ENCODE measurements around the gene ACP2. TPM values are rescaled to one million over a fixed set of nuclear protein-coding genes. Genes with fewer than 3 reads are reported as not detected.

Gene ACP2
- polyA plus RNA-seq, 3 donors: 13.1 to 25.3 (median 20.5) TPM

GRCh38 chr11:47278769-47279168 lies 30.2 kb upstream of the ACP2 start:
- Mint-ChIP-seq H3K4me3 (no peak overlapping the region), H3K27me3 (ENCODE audit: low read depth in 3 of 3) (peaks cover 0 to 1% (median 0%) of the 10 kb centered on the region in 3 donors), H3K4me1 (no peaks in the 10 kb centered on the region), H3K27ac (no peak overlapping the region), H3K36me3 (peaks cover 77 to 94% of the 10 kb centered on the region in 2 donors), H3K9me3 (peaks cover 0 to 2% (median 0%) of the 10 kb centered on the region in 7 donors)
- H3K9me3 ChIP-seq (replicated peaks in 1 of 2; ENCODE audit: control insufficient read depth in 1 of 2, insufficient read depth in 1 of 2, low read length in 2 of 2): no peaks in the 10 kb centered on the region
- TF ChIP-seq, protein P1, sequence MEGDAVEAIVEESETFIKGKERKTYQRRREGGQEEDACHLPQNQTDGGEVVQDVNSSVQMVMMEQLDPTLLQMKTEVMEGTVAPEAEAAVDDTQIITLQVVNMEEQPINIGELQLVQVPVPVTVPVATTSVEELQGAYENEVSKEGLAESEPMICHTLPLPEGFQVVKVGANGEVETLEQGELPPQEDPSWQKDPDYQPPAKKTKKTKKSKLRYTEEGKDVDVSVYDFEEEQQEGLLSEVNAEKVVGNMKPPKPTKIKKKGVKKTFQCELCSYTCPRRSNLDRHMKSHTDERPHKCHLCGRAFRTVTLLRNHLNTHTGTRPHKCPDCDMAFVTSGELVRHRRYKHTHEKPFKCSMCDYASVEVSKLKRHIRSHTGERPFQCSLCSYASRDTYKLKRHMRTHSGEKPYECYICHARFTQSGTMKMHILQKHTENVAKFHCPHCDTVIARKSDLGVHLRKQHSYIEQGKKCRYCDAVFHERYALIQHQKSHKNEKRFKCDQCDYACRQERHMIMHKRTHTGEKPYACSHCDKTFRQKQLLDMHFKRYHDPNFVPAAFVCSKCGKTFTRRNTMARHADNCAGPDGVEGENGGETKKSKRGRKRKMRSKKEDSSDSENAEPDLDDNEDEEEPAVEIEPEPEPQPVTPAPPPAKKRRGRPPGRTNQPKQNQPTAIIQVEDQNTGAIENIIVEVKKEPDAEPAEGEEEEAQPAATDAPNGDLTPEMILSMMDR (IDR thresholded peaks at IDR 0.05): no peak
- no peaks in the 10 kb centered on the region for H3K27me3 ChIP-seq (ENCODE audit: control insufficient read depth in 2 of 2, insufficient read depth in 2 of 2, low read length in 2 of 2)
- peaks cover 93 to 97% of the 10 kb centered on the region in 2 donors for H3K36me3 ChIP-seq (replicated peaks in 1 of 2; ENCODE audit: control insufficient read depth in 1 of 2, insufficient read depth in 2 of 2, low read length in 2 of 2)
- no peaks in the 10 kb centered on the region for H3K4me1 ChIP-seq (ENCODE audit: control insufficient read depth in 1 of 2, insufficient read depth in 2 of 2, low read length in 2 of 2)
- no peak overlapping the region for H3K9ac ChIP-seq (ENCODE audit: insufficient read depth, low read length, poor library complexity, severe bottlenecking)
- H3K4me2 ChIP-seq (replicated peaks; ENCODE audit: extremely low read depth, low read length, poor library complexity, severe bottlenecking): no peak overlapping the region
- intact Hi-C loops (cut with micrococcal nuclease): loop anchor here in 1 of 2 donors (10.0 kb wide), 1 partner anchor 86 kb away; no protein-coding TSS in a partner anchor
- 100% methylated on average over 1 of the region's 4 CpGs for WGBS (ENCODE audit: insufficient coverage)
- peaks cover 60% of the 10 kb centered on the region for H4K20me1 ChIP-seq (ENCODE audit: insufficient read depth, low read length)
- no peak overlapping the region for H3K4me3 ChIP-seq (replicated peaks in 1 of 3; ENCODE audit: low read depth in 2 of 3, low read length in 3 of 3)
- H3K79me2 ChIP-seq (ENCODE audit: insufficient read depth, low read length): peaks cover 31% of the 10 kb centered on the region
- no peak for DNase-seq
- no peak overlapping the region for H2AFZ ChIP-seq (ENCODE audit: insufficient read depth, low read depth, low read length, poor library complexity, severe bottlenecking)
- H3K27ac ChIP-seq (ENCODE audit: low read depth in 1 of 2, low read length in 2 of 2): no peak overlapping the region

GRCh38 chr11:47278058-47278457 lies 29.4 kb upstream of the ACP2 start:
- peak overlapping the region in 1 of 7 donors; percentile 11 for H3K27ac Mint-ChIP-seq
- intact Hi-C loops (cut with micrococcal nuclease): loop anchor here in 1 of 2 donors (10.0 kb wide), 1 partner anchor 87 kb away; no protein-coding TSS in a partner anchor
- peaks cover 79 to 87% of the 10 kb centered on the region in 2 donors for H3K36me3 Mint-ChIP-seq

More at GRCh38 chr11:47278058-47278457, 29.4 kb upstream of the ACP2 start:
- peaks cover 66% of the 10 kb centered on the region for H4K20me1 ChIP-seq (ENCODE audit: insufficient read depth, low read length)
- H3K9me3 Mint-ChIP-seq: peaks cover 0 to 2% (median 0%) of the 10 kb centered on the region in 7 donors
- H3K4me1 ChIP-seq (ENCODE audit: control insufficient read depth in 1 of 2, insufficient read depth in 2 of 2, low read length in 2 of 2): no peaks in the 10 kb centered on the region
- peaks cover 38% of the 10 kb centered on the region for H3K79me2 ChIP-seq (ENCODE audit: insufficient read depth, low read length)
- TF ChIP-seq, protein P1 (IDR thresholded peaks at IDR 0.05): no peak
- H2AFZ ChIP-seq (ENCODE audit: insufficient read depth, low read depth, low read length, poor library complexity, severe bottlenecking): no peak overlapping the region
- H3K4me3 Mint-ChIP-seq: no peak overlapping the region
- H3K4me1 Mint-ChIP-seq: no peaks in the 10 kb centered on the region
- DNase-seq: no peak
- H3K27ac ChIP-seq (ENCODE audit: low read depth in 1 of 2, low read length in 2 of 2): no peak overlapping the region
- no CpG with 5 or more reads among the region's 3 CpGs for WGBS (ENCODE audit: insufficient coverage)
- H3K4me2 ChIP-seq (replicated peaks; ENCODE audit: extremely low read depth, low read length, poor library complexity, severe bottlenecking): no peak overlapping the region
- no peak overlapping the region for H3K9ac ChIP-seq (ENCODE audit: insufficient read depth, low read length, poor library complexity, severe bottlenecking)
- H3K27me3 ChIP-seq (ENCODE audit: control insufficient read depth in 2 of 2, insufficient read depth in 2 of 2, low read length in 2 of 2): no peaks in the 10 kb centered on the region
- H3K36me3 ChIP-seq (replicated peaks in 1 of 2; ENCODE audit: control insufficient read depth in 1 of 2, insufficient read depth in 2 of 2, low read length in 2 of 2): peaks cover 91 to 93% of the 10 kb centered on the region in 2 donors
- no peak overlapping the region for H3K4me3 ChIP-seq (replicated peaks in 1 of 3; ENCODE audit: low read depth in 2 of 3, low read length in 3 of 3)
- H3K9me3 ChIP-seq (replicated peaks in 1 of 2; ENCODE audit: control insufficient read depth in 1 of 2, insufficient read depth in 1 of 2, low read length in 2 of 2): no peaks in the 10 kb centered on the region
- no peaks in the 10 kb centered on the region for H3K27me3 Mint-ChIP-seq (ENCODE audit: low read depth in 3 of 3)
